Endothelial cell of umbilical vein (primary cell): ENCODE measurements around the gene CLDN19. TPM values are rescaled to one million over a fixed set of nuclear protein-coding genes. Genes with fewer than 3 reads are reported as not detected.

Experiments used
- BruUV-seq: library from RNA; stranded (reverse); fragments of 400-500 nt; replicated peaks from 2 replicates; lab custom pipeline; 2021; lab: Mats Ljungman, UMichigan
- CTCF ChIA-PET: fragments of 300-600, 350-600 bp; sonication (Branson Sonifier 250); formaldehyde crosslinking; loops from one replicate; lab custom pipeline; 2021; ENCODE audit warnings: antibody characterized with exemption, inconsistent platforms; lab: Charles Lee
- POLR2A ChIA-PET: fragments of 300-600, 350-600 bp; sonication (Branson Sonifier 250); formaldehyde crosslinking; loops from one replicate; lab custom pipeline; 2021; ENCODE audit warnings: antibody characterized with exemption, inconsistent platforms; lab: Charles Lee
- DNase-seq: peaks from one replicate; pipeline ENCODE4 v3.0.0-alpha.2; 2011; ENCODE audit warnings: low read depth, low spot score
- FAIRE-seq: peaks from 2 replicates; lab custom pipeline; 2011; peaks lifted over from hg19 to GRCh38; lab: Jason Lieb, UNC
- H2AFZ ChIP-seq: 2 replicates; pipeline ENCODE4 v1.6.0; 2012; ENCODE audit warnings: low read depth, low read length, control low read depth, inconsistent platforms
- H3K27ac ChIP-seq: 2 replicates; pipeline ENCODE4 v1.5.1; 2011; ENCODE audit warnings: low read depth, mild to moderate bottlenecking, control low read depth, low read length, moderate library complexity; ENCODE audit not compliant: insufficient read depth
- H3K27me3 ChIP-seq, 2 experiments: 2 replicates each; pipeline versions ENCODE4 v1.6.0 to v1.6.1; 2011; ENCODE audit warnings: low read length in 2 of 2, mixed read lengths in 1 of 2; ENCODE audit not compliant: control insufficient read depth in 2 of 2, insufficient read depth in 2 of 2
- H3K36me3 ChIP-seq, 2 experiments: 2 replicates in 1 of 2; 3 replicates in 1 of 2; pipeline ENCODE4 v1.5.1; 2011; ENCODE audit warnings: low read length in 2 of 2, mild to moderate bottlenecking in 1 of 2, moderate library complexity in 1 of 2; ENCODE audit not compliant: control insufficient read depth in 2 of 2, insufficient read depth in 2 of 2; ENCODE audit errors: extremely low read depth in 1 of 2
- H3K4me1 ChIP-seq: 3 replicates; pipeline ENCODE4 v1.5.1; 2011; ENCODE audit warnings: mild to moderate bottlenecking, low read length; ENCODE audit not compliant: control insufficient read depth, insufficient read depth; ENCODE audit errors: extremely low read depth
- H3K4me2 ChIP-seq: 2 replicates; pipeline ENCODE4 v1.6.1; 2011; ENCODE audit warnings: low read length, control low read depth, mixed read lengths; ENCODE audit not compliant: insufficient read depth
- H3K4me3 ChIP-seq, 3 experiments: fragments of 200-600 bp in 1 of 3; sonication (generic), shearing (Covaris generic) in 1 of 3; replicated peaks in 1 of 3; 2 replicates each; pipeline ENCODE4 v1.5.1; 2011 to 2016; ENCODE audit warnings: control low read depth in 3 of 3, low read length in 3 of 3, mild to moderate bottlenecking in 2 of 3, inconsistent platforms in 1 of 3, low read depth in 1 of 3, moderate library complexity in 1 of 3; ENCODE audit not compliant: insufficient read depth in 1 of 3
- H3K79me2 ChIP-seq: 2 replicates; pipeline ENCODE4 v1.6.0; 2012; ENCODE audit warnings: low read length, inconsistent platforms; ENCODE audit not compliant: control insufficient read depth, insufficient read depth
- H3K9ac ChIP-seq: replicated peaks from 2 replicates; pipeline ENCODE3; 2011; ENCODE audit warnings: low read length, control low read depth; ENCODE audit not compliant: insufficient read depth; ENCODE audit errors: extremely low read depth
- H3K9me1 ChIP-seq: replicated peaks from 3 replicates; pipeline ENCODE4 v1.6.0; 2011; ENCODE audit warnings: mild to moderate bottlenecking, low read length; ENCODE audit not compliant: control insufficient read depth, insufficient read depth; ENCODE audit errors: extremely low read depth
- H3K9me3 ChIP-seq: replicated peaks from 2 replicates; pipeline ENCODE4 v1.5.1; 2012; ENCODE audit warnings: low read length, inconsistent platforms; ENCODE audit not compliant: control insufficient read depth, insufficient read depth
- H4K20me1 ChIP-seq: replicated peaks from 2 replicates; pipeline ENCODE3; 2011; ENCODE audit warnings: mild to moderate bottlenecking, low read length; ENCODE audit not compliant: control insufficient read depth, insufficient read depth; ENCODE audit errors: extremely low read depth
- CTCF ChIP-seq, 2 donors: IDR thresholded peaks; 1 replicate in 1 of 2; 2 replicates in 1 of 2; pipeline ENCODE4 v1.5.1; 2011; ENCODE audit warnings: low read length in 2 of 2, mild to moderate bottlenecking in 2 of 2, moderate library complexity in 2 of 2, control low read depth in 1 of 2, inconsistent platforms in 1 of 2, low read depth in 1 of 2; ENCODE audit not compliant: insufficient read depth in 1 of 2; ENCODE audit errors: extremely low read depth in 1 of 2
- EZH2 ChIP-seq: IDR thresholded peaks from 2 replicates; pipeline ENCODE4 v1.6.1; 2012; ENCODE audit warnings: borderline replicate concordance, low read depth, mild to moderate bottlenecking, moderate library complexity, low read length, inconsistent platforms; ENCODE audit not compliant: severe bottlenecking
- FOS ChIP-seq: IDR thresholded peaks from 2 replicates; pipeline ENCODE4 v1.6.1; 2011; ENCODE audit warnings: mild to moderate bottlenecking, low read length, moderate library complexity, borderline replicate concordance; ENCODE audit not compliant: insufficient read depth
- GATA2 ChIP-seq: IDR thresholded peaks from 2 replicates; pipeline ENCODE4 v1.7.0; 2011; ENCODE audit warnings: low read depth, mild to moderate bottlenecking, moderate library complexity, mixed read lengths, low read length; ENCODE audit not compliant: insufficient read length, insufficient read depth
- JUN ChIP-seq: IDR thresholded peaks from 2 replicates; pipeline ENCODE4 v1.6.1; 2011; ENCODE audit warnings: borderline replicate concordance, low read depth; ENCODE audit not compliant: insufficient read length, insufficient read depth
- MAX ChIP-seq: IDR thresholded peaks from 2 replicates; pipeline ENCODE4 v1.6.1; 2011; ENCODE audit not compliant: insufficient read depth, insufficient read length
- MYC ChIP-seq: IDR thresholded peaks from one replicate; pipeline ENCODE4 v1.6.1; 2011; ENCODE audit warnings: mild to moderate bottlenecking, low read depth, low read length
- POLR2A ChIP-seq: IDR thresholded peaks from 2 replicates; pipeline ENCODE4 v1.6.1; 2012; ENCODE audit warnings: low read depth, mild to moderate bottlenecking, control low read depth, low read length
- POLR2AphosphoS5 ChIP-seq: IDR thresholded peaks from 2 replicates; pipeline ENCODE4 v1.6.1; 2012; ENCODE audit warnings: low read depth, mild to moderate bottlenecking, control low read depth, low read length, moderate library complexity; ENCODE audit not compliant: insufficient read depth
- dilution Hi-C: fragments of 300-500 bp; cut with MboI; formaldehyde crosslinking; loops from one replicate; pipeline ENCODE4 v1.15.0; 2019; ENCODE audit warnings: low sequenced_read_pairs; ENCODE audit not compliant: extremely low pct_ligation_motif_present
- intact Hi-C: fragments of 100-400 bp; cut with micrococcal nuclease; formaldehyde crosslinking; loops from one replicate; pipeline ENCODE4 v1.10.0; 2022
- polyA plus RNA-seq, 4 experiments: library from polyadenylated mRNA; depleted of rRNA in 3 of 4; stranded (reverse) in 3 of 4; unstranded in 1 of 4; fragments of >200 nt; gene quantifications; 2 replicates each; pipeline versions ENCODE4 v1.2.1 to v1.2.3, GENCODE V29; 2011 to 2012; ENCODE audit warnings: missing spikeins in 1 of 4
- total RNA-seq: library from RNA; stranded (reverse); gene quantifications from 2 replicates; pipeline ENCODE4 v1.2.3, GENCODE V29; 2021

The CLDN19 gene
- total and polyA plus RNA-seq, 2 donors (not counting 3 experiments of a cell fraction or from before 2014, with no cell fraction given): not detected

GRCh38 chr1:42730988-42731387, 9.0 kb downstream of the CLDN19 start:
- Histone ChIP-seq H3K27ac (no peak overlapping the region), H2AFZ (no peak overlapping the region), H3K27me3 (no peaks in the 10 kb centered on the region), H3K9me3 (no peaks in the 10 kb centered on the region), H3K4me3 (no peak overlapping the region), H3K4me1 (no peaks in the 10 kb centered on the region), H3K9me1 (no peaks in the 10 kb centered on the region), H3K9ac (no peak overlapping the region), H3K36me3 (no peaks in the 10 kb centered on the region), H3K79me2 (no peaks in the 10 kb centered on the region), H4K20me1 (no peaks in the 10 kb centered on the region), H3K4me2 (no peak overlapping the region)
- ChIA-PET POLR2A (no interaction called here), CTCF (no interaction called here)
- TF ChIP-seq MAX (no peak), GATA2 (no peak), FOS (no peak), MYC (no peak), JUN (no peak), CTCF (IDR thresholded peaks at IDR 0.05; ENCODE audit: extremely low read depth in 1 of 2, insufficient read depth in 1 of 2, low read depth in 1 of 2, low read length in 2 of 2) (no peak), POLR2AphosphoS5 (no peak), POLR2A (no peak), EZH2 (no peak)
- dilution Hi-C loops (no loop called here), intact Hi-C loops (loop anchor here (2.0 kb wide), 1 partner anchor 152 kb away; no protein-coding TSS in a partner anchor)
- BruUV-seq: no TSS peak
- FAIRE-seq (no peak), DNase-seq (no peak)
